Measurements from ENCODE around the gene BTG1. TPM values are rescaled to one million over a fixed set of nuclear protein-coding genes. Genes with fewer than 3 reads are reported as not detected.

Gene BTG1
- total RNA-seq = 17.5 and 18.1 TPM in 2 replicates

DNA sequence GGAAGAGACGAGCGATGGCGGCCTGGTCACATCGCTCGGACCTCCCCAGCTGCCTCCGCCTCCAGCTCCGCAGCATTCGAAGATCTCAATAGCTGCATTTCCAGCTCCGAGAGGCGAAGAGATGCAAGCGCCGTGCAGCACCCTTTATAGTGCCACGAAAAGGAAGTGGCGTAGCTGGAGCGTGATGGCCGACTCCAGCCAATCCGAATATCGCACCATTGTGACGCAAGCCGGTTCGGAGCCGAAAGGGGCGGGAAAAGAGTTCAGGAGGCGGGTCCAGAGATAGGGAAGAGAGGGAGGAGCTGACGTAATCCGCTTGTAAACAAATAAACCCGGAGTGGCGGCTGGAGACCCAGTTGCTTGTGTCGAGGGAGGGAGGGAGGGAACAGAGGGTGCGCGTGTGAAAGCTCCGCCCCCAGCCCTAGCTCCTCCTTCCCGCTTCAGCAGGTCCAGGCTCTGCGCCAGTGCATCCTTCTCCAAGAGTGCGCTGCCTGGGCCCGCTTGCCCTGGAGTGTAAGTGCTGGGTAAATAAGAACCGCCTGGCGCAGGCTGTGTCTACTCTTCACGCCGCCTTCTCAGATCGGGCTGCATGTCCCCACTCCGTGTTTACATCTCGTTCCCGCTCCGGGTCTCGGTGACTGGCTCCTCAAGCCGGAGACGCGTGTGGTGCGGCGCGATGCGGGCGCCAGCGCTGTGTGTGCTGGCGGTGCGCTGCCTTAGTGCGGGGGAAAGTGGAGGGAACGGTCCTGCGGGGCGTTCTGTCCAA lies at the start of gene BTG1:
Gene BTG1 (minus strand): TSS at position 116 of the 766 bp plus-strand sequence. CDS start 311 bp downstream, outside the sequence.

Measured in mammary microvascular endothelial cell (primary cell).